IPS DF 6.9 (cell line): Measurements from ENCODE around the gene IL1F10.

Experiments
- DNase-seq: peaks from one replicate; pipeline ENCODE4 v3.0.0-alpha.2; 2013; ENCODE audit warnings: low read depth, low spot score
- H3K27ac ChIP-seq: one replicate; pipeline ENCODE4 v1.5.1; 2013; ENCODE audit warnings: low read length, control low read depth
- H3K27me3 ChIP-seq: 2 replicates; pipeline ENCODE4 v1.6.1; 2013; ENCODE audit warnings: mild to moderate bottlenecking, low read length; ENCODE audit not compliant: control insufficient read depth, insufficient read depth
- H3K36me3 ChIP-seq: 2 replicates; pipeline ENCODE4 v1.6.1; 2013; ENCODE audit warnings: low read length; ENCODE audit not compliant: control insufficient read depth, insufficient read depth
- H3K4me1 ChIP-seq: 2 replicates; pipeline ENCODE4 v1.6.1; 2013; ENCODE audit warnings: low read length; ENCODE audit not compliant: control insufficient read depth, insufficient read depth
- H3K4me3 ChIP-seq: 2 replicates; pipeline ENCODE4 v1.5.1; 2013; ENCODE audit warnings: mild to moderate bottlenecking, low read length
- H3K9me3 ChIP-seq: 2 replicates; pipeline ENCODE4 v1.6.1; 2013; ENCODE audit warnings: low read length, inconsistent platforms; ENCODE audit not compliant: control insufficient read depth, insufficient read depth
- WGBS: extraction: QIAGEN DNeasy Blood & Tissue Kit; methylation state at CpG from one replicate; pipeline ENCODE4 v1.1.7; 2013; ENCODE audit warnings: mixed read lengths, missing lambda C conversion rate; ENCODE audit not compliant: insufficient read length, insufficient coverage; 5-methylcytosine and 5-hydroxymethylcytosine counted together

IL1F10 gene

DNA sequence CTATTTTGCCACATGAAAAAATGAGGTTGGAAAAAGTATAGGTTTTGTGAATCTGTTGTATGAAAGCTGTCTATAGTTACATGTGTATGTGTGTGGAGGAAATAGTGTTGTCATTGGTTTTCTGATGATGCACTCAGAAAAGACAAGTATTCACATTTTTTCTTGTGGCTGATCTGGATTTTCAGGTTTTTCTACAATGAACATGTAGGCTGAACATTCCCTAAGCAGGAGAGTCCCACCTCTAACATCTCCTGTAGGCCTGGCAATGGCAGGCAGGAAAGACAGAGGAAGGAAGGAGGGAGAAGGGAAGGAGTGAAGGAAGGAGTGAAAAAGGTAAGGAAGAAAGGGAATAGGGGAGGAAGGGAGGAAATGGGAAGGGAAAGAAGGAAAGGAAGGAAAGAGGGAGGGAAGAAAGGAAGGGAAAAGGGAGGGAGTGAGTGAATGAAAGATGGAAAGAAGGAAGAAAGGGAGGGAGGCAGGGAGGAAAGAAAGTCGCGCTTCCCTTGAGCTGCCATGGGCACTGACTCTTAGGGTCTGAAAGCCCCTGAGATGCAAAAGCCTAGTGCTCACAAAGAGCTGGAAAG is 9.3 kb upstream of the IL1F10 start:
- H3K27me3 ChIP-seq: no peaks in the 10 kb centered on the region; the same call in 1 of the 2 replicates
- peaks cover 2% of the 10 kb centered on the region; the same call in 1 of the 2 replicates for H3K9me3 ChIP-seq
- H3K4me1 ChIP-seq: no peaks in the 10 kb centered on the region
- H3K36me3 ChIP-seq: no peaks in the 10 kb centered on the region
- WGBS: no CpG with 5 or more reads among the region's 2 CpGs
- no peak overlapping the region for H3K27ac ChIP-seq
- DNase-seq: no peak
- H3K4me3 ChIP-seq: no peak overlapping the region

DNA sequence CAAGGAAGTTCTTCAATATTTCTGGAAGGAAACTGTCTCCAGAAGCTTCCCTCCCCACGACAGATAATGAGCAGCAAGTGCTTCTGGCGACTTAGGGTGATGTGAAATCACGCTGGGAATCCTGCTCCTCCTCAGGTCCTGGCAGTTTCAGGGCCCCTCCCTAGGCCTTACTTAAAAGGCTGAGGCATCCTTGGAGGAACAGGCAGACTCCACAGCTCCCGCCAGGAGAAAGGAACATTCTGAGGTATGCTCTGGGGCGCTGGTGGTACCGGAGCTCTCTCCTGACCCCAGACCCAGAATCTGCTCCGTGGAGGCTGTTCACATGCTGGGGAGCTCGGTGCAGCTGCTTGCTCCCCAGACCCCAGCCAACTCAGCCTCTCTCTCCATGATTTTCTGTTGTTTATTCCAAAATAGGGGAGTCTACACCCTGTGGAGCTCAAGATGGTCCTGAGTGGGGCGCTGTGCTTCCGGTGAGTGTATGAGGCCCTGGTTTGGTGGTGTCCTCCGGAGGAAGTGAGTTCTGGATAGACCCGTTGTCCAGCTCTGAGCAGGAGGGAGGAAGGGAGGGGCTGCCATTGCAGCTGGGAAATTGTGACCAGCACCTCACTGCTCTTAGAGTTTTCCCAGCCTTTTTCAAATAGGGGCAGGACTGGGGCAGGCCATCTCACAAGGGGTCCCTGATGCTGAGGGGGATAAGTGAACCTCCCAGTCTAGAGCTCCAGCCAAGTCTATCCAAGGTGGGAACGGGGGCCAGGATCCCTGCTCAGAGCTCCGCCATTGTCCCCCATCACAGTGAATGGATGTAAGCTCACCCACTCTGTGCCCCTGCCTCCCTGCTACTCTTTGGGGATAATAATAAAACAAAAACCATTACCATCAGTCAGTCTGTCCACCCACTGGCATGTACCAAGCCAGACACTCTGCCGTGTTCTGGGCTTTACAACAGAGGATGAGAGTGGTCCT is 8.5 kb upstream of the IL1F10 start, which contains the start of gene IL36RN:
IL36RN (plus strand) TSS at position 201 of the 963 bp plus-strand sequence; CDS start at position 442, 241 bp downstream.
- Histone ChIP-seq H3K36me3 (no peaks in the 10 kb centered on the region), H3K27me3 (no peaks in the 10 kb centered on the region; the same call in 1 of the 2 replicates), H3K4me1 (no peaks in the 10 kb centered on the region), H3K27ac (no peak within 1 kb of the TSS), H3K9me3 (peaks cover 2% of the 10 kb centered on the region; the same call in 1 of the 2 replicates), H3K4me3 (no peak within 1 kb of the TSS)
- no CpG with 5 or more reads among the region's 15 CpGs for WGBS
- DNase-seq: no peak

DNA sequence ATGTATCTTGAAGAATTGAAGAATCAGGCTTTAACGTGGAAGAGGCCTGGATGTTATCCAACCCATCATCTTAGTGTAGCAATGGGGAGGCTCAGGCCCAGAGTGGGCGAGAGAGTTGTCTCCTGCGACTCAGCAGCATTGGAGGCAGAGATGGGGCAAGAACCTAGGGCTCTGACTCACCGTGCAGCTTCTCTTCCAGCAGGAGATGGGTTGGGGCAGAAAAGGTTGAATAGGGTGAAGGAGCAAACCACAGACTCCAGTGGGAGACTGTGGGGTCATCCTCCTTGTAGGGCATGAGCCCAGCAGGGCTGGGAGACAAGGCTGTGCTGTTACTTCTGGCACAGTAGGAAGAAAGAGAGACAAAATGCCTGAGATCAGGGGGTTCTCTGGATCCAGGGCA is 7.4 kb upstream of the IL1F10 start:
- no CpG with 5 or more reads among the region's 4 CpGs for WGBS

DNA sequence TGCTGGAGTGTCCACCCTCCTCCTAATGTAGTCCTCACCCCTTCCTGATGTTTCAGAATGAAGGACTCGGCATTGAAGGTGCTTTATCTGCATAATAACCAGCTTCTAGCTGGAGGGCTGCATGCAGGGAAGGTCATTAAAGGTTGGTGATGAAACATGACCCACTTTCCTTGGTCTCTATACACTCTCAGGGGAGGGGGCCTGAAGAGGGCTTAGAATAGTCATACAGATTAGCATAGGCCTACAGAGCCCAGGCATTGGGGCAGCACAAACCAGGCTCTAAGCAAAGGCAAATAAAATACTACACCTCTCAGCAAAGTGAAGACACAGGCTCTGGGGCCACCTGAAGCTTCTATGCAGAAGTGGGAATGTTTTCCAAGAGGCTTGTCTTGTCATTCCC is 7.0 kb upstream of the IL1F10 start:
- Histone ChIP-seq H3K4me3 (no peak overlapping the region), H3K9me3 (no peaks in the 10 kb centered on the region), H3K27ac (no peak overlapping the region), H3K27me3 (no peaks in the 10 kb centered on the region; the same call in 1 of the 2 replicates), H3K36me3 (no peaks in the 10 kb centered on the region), H3K4me1 (no peaks in the 10 kb centered on the region)
- DNase-seq: no peak
- WGBS: no CpG with 5 or more reads among the region's 1 CpG

More for the DNA sequence above, 7.4 kb upstream of the IL1F10 start:
- Histone ChIP-seq H3K27ac (no peak overlapping the region), H3K4me3 (no peak overlapping the region), H3K9me3 (no peaks in the 10 kb centered on the region), H3K27me3 (no peaks in the 10 kb centered on the region; the same call in 1 of the 2 replicates), H3K36me3 (no peaks in the 10 kb centered on the region), H3K4me1 (no peaks in the 10 kb centered on the region)
- DNase-seq: no peak

DNA sequence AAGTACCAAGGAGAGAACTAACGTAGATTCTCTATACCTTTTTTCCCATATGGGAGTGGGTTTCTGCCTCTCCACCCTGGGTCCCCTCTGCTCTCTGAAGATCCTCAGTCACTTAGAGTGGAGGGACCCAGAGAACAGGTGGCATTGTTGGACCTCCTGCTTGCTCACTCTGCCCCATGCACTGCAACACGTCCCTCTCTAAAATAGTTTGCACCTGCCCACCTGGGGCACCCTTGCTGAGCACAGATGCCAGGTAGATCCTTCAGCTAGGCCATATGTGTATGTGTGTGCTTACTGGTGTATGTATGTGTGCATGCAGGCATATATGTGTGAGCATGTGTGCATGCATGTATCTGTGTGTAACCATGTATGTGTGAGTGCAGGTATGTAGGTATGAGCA is 6.5 kb upstream of the IL1F10 start:
- H3K27me3 ChIP-seq: no peaks in the 10 kb centered on the region; the same call in 1 of the 2 replicates
- H3K4me1 ChIP-seq: no peaks in the 10 kb centered on the region
- H3K9me3 ChIP-seq: no peaks in the 10 kb centered on the region
- no peaks in the 10 kb centered on the region for H3K36me3 ChIP-seq
- H3K4me3 ChIP-seq: no peak overlapping the region
- WGBS: no CpG with 5 or more reads among the region's 2 CpGs
- DNase-seq: no peak
- no peak overlapping the region for H3K27ac ChIP-seq

DNA sequence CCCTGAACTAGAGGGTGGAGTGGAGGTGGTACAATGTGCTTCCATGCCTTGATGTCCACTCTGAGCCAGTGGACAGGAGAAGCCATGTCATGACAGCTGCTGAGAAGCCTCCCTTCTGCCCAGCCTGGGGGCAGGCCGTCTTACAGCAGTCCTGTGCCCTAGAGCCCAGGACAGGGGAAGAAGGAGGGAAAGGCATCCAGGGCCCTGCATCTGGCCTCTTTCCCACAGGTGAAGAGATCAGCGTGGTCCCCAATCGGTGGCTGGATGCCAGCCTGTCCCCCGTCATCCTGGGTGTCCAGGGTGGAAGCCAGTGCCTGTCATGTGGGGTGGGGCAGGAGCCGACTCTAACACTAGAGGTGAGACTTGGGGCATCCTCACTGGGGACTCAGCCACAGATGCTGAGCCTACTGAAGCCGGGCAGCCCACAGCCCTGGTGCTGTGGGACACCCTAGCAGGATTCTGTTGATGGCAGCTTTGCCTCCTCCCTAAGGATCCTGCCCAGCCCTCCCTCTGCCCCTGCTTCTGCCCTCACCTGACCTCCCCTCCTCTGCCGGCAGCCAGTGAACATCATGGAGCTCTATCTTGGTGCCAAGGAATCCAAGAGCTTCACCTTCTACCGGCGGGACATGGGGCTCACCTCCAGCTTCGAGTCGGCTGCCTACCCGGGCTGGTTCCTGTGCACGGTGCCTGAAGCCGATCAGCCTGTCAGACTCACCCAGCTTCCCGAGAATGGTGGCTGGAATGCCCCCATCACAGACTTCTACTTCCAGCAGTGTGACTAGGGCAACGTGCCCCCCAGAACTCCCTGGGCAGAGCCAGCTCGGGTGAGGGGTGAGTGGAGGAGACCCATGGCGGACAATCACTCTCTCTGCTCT is 5.6 kb upstream of the IL1F10 start:
- DNase-seq: no peak
- WGBS: no CpG with 5 or more reads among the region's 18 CpGs
- Histone ChIP-seq H3K4me1 (no peaks in the 10 kb centered on the region), H3K27ac (no peak overlapping the region), H3K9me3 (no peaks in the 10 kb centered on the region), H3K36me3 (no peaks in the 10 kb centered on the region), H3K4me3 (no peak overlapping the region), H3K27me3 (no peaks in the 10 kb centered on the region; the same call in 1 of the 2 replicates)

DNA sequence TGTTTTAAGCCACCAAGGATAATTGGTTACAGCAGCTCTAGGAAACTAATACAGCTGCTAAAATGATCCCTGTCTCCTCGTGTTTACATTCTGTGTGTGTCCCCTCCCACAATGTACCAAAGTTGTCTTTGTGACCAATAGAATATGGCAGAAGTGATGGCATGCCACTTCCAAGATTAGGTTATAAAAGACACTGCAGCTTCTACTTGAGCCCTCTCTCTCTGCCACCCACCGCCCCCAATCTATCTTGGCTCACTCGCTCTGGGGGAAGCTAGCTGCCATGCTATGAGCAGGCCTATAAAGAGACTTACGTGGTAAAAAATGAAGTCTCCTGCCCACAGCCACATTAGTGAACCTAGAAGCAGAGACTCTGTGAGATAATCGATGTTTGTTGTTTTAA is 3.5 kb upstream of the IL1F10 start:
- Histone ChIP-seq H3K27ac (no peak overlapping the region), H3K4me3 (no peak overlapping the region), H3K4me1 (no peaks in the 10 kb centered on the region), H3K9me3 (no peaks in the 10 kb centered on the region), H3K36me3 (no peaks in the 10 kb centered on the region), H3K27me3 (no peaks in the 10 kb centered on the region; the same call in 1 of the 2 replicates)
- DNase-seq: no peak
- no CpG with 5 or more reads among the region's 5 CpGs for WGBS

DNA sequence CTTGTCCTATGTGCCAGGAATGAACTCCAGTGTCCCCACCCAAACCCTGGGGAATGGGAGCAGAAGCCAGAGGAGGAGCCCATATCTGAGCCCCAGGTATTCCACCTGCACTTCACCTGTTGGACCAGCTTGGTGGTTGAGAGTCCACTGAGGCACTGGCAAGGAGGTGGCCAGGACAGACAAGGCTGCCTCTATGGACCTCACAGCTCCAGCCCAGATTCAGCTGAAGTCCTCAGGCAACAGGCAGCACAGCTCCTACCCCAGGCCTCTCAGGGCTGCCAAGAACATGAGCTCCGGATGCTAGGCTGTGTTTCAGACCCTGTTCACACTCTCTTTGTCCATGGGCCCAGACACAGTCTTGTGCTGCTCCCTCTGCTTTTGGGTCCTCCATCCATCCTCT is 2.9 kb upstream of the IL1F10 start:
- H3K4me1 ChIP-seq: no peaks in the 10 kb centered on the region
- H3K27ac ChIP-seq: no peak overlapping the region
- H3K9me3 ChIP-seq: no peaks in the 10 kb centered on the region
- WGBS: no CpG with 5 or more reads among the region's 1 CpG
- H3K27me3 ChIP-seq: no peaks in the 10 kb centered on the region; the same call in 1 of the 2 replicates
- H3K4me3 ChIP-seq: no peak overlapping the region
- no peak for DNase-seq
- no peaks in the 10 kb centered on the region for H3K36me3 ChIP-seq

DNA sequence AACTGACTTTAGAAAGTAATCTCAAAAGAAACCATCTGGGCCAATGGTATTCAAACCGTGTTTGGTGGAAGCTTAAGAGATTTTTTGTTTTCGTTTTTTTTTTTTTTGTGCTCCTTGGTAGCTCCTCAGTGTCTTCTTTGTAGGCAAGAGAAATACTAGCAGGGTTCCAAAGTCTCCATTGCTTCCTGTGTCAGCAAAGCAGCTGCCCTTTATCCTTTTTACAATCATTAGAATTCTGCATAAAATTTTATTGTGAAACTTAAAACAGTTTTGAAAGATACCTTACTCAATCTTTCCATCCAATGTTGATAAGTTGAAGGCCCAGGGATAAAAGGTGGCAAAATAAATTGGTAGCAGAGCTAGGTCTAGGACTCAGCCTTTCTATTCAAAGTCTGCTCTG is 479 bp downstream of the IL1F10 start:
- Histone ChIP-seq H3K9me3 (no peaks in the 10 kb centered on the region), H3K4me1 (no peaks in the 10 kb centered on the region), H3K27me3 (no peaks in the 10 kb centered on the region), H3K4me3 (no peak overlapping the region), H3K27ac (no peak overlapping the region), H3K36me3 (no peaks in the 10 kb centered on the region)
- WGBS: no CpG with 5 or more reads among the region's 2 CpGs
- no peak for DNase-seq
